ENCODE measurements around the gene METTL23. TPM values are rescaled to one million over a fixed set of nuclear protein-coding genes. Genes with fewer than 3 reads are reported as not detected.
"Not testable (repeated sequence)": the region's sequence is repeated elsewhere in the genome, so short reads cannot be mapped to it uniquely, and the experiment has no call there.

Gene METTL23
- total RNA-seq, 4 donors from 2014 or later: 27.4 to 40.9 (median 33.7) TPM

DNA sequence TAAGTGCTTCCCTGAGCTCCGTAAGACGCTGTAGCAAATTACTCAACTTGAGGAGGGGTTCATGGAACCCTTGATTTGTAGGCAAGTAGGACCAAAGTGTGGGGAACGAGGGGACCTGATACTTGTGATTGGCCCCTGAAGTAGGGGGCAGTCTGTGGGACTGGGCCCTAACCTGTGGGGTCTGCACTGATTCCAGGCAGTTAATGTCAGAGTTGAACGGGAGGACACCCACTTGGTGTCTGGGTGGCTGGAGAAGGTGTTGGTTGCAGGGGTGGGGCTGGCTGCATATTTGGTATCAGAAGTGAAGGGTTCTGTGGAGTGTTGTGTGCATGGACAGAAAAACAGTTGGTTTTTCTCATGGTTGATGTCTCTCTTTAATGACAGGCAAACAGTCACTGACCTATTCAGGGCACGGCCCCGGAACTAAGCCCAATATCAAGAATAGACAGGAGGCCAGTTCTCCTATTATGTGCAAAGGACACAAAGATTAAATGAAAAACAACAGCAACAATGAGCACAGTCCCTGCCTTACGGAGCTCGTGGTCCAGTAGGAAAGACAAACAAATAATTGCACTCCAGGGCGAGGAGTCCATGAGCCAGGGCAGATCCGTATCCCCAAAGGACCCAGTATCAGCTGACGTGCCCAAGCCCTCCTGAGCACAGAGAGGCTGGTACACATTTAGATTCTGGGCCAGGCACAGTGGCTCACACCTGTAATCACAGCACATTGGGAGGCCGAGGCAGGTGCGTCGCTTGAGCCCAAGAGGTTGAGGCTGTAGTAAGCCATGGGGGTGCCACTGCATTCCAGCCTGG lies 35.1 kb upstream of the METTL23 start:
- intact Hi-C loops (cut with DNase I; ENCODE audit: low total_unique reads): no loop called here
- WGBS, 2 donors: 92 to 95% methylated on average over 14 of the region's 14 CpGs
- DNase-seq (ENCODE audit: low spot score in 2 of 2): no peak
- TF ChIP-seq POLR2A (IDR thresholded peaks at IDR 0.05): no peak
- TF ChIP-seq, protein P1, sequence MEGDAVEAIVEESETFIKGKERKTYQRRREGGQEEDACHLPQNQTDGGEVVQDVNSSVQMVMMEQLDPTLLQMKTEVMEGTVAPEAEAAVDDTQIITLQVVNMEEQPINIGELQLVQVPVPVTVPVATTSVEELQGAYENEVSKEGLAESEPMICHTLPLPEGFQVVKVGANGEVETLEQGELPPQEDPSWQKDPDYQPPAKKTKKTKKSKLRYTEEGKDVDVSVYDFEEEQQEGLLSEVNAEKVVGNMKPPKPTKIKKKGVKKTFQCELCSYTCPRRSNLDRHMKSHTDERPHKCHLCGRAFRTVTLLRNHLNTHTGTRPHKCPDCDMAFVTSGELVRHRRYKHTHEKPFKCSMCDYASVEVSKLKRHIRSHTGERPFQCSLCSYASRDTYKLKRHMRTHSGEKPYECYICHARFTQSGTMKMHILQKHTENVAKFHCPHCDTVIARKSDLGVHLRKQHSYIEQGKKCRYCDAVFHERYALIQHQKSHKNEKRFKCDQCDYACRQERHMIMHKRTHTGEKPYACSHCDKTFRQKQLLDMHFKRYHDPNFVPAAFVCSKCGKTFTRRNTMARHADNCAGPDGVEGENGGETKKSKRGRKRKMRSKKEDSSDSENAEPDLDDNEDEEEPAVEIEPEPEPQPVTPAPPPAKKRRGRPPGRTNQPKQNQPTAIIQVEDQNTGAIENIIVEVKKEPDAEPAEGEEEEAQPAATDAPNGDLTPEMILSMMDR (IDR thresholded peaks at IDR 0.05): no peak
- no peak overlapping the region for H3K4me3 ChIP-seq (ENCODE audit: low read depth, poor library complexity, severe bottlenecking)

DNA sequence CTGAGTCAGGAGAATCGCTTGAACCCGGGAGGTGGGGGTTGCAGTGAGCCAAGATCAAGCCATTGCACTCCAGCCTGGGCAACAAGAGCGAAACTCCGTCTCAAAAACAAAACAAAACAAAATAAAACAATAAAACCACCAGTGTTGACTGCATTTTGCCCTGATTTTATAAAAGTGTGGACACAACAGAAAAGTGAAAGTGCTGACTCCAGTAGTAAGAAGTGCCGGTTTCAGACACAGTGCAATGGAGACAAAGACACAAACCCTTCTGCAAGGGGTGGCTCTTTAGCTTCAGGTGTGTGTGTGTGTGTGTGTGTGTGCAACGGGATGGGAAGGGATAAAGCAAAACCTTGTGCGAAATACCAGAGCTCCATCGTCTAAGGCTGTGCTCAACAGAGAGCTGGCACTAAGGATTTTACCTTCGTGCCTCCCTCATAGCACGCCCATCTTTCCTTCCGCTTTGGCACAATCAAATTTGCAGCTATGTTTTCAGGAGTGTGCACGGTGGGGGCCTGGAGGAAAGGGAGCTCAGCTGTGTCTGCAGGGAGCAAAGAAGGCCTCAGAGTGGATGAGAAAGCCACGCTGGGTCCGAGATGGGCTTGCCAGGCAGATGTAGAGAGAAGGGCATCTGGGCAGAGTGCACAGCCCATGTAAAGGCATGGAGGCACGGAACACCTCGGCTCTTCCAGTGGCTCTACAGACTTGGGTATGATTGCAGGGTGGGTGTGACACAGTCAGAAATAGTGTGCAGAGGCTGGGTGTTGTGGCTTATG lies 31.4 kb upstream of the METTL23 start:
- TF ChIP-seq, protein P1 (IDR thresholded peaks at IDR 0.05): no peak
- no peak for TF ChIP-seq POLR2A (IDR thresholded peaks at IDR 0.05)
- WGBS, 2 donors: 55 to 58% methylated on average over 16 of the region's 16 CpGs
- intact Hi-C loops (cut with DNase I; ENCODE audit: low total_unique reads): no loop called here
- DNase-seq (ENCODE audit: low spot score in 2 of 2): no peak
- no peak overlapping the region for H3K4me3 ChIP-seq (ENCODE audit: low read depth, poor library complexity, severe bottlenecking)

DNA sequence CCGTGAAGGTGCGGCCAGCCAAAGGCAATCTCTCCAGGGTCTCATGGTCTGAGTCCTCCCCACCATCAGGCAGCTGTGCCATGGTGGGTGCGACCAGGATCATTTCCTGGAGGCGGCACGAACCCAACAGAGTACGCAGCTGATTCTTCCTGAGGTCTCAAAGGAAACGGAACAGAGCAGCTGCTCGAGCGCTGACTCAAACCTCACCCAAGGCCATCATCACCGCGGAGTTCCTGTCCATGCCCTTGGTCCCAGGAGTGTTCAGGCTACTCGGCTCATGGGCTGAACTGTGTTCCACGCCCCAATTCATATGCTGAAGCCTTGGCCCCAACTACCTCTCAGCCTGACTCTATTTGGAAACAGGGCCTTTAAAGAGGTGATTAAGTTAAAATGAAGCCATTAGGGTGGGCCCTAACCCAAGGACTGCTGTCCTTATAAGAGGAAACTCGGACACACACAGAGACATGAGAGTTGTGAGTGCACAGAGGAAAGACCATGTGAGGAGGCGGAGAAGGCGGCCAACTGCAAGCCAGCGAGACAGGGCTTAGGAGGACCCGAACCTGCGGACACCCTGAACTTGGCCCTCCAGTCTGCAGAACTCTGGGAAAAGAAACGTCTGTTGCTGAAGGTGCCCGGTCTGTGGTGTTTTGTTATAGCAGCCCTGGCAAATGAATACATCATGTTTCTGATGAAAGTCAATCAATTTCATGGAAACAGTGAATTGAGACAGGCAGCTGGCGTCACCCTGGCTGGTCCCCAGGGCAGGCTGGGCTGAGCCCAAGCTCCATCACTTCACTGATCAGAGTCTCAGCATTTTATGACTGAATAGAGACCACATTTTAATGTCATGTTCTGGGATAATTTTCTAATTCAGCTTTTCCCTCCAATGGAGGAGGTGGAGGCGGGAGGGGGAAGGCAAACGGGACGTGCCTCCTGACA lies 29.6 kb upstream of the METTL23 start:
- WGBS, 2 donors: 71 to 75% methylated on average over 25 of the region's 25 CpGs
- TF ChIP-seq, protein P1 (IDR thresholded peaks at IDR 0.05): no peak
- no peak for TF ChIP-seq POLR2A (IDR thresholded peaks at IDR 0.05)
- no peak for DNase-seq (ENCODE audit: low spot score in 2 of 2)
- intact Hi-C loops (cut with DNase I; ENCODE audit: low total_unique reads): no loop called here
- no peak overlapping the region for H3K4me3 ChIP-seq (ENCODE audit: low read depth, poor library complexity, severe bottlenecking)

DNA sequence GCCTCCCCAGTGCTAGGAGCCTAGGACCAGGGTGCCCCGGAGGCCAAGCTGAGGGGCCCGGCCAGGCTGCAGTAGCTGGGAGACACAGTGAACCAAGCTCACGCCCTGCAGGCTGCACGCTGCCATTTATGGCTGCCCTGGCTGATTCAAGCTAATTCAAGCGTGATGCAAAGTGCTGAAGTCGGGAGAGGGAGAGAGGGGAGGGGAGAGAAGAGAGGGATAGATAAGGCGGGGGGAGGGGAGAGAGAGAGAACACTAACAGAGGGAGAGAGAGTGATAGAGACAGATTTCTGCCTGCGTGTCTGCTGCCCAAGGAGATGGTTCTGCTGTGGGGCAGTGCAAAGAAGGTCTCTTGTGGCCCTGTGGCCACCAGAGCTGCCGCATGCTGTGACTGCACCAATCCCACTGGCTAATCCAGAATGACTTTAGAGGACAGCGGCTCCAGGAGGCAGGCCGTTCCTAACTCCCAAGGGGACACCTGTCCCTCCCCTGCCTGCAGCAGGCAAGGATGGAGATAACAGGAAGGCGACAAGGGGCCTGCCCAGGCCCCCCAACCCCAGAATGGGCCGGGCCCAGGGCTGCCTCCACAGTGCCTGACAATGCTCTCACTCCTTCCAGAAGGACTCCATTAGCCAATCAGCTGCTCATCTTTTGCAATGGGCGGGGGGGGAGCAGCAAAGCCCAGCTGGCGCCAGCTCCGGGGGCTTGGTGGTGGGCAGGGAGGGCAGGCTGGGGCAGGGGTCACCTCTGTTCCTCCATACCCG lies 28.8 kb upstream of the METTL23 start:
- TF ChIP-seq, protein P1 (IDR thresholded peaks at IDR 0.05): no peak
- TF ChIP-seq POLR2A (IDR thresholded peaks at IDR 0.05): no peak
- H3K4me3 ChIP-seq (ENCODE audit: low read depth, poor library complexity, severe bottlenecking): no peak overlapping the region
- DNase-seq (ENCODE audit: low spot score in 2 of 2): no peak
- WGBS, 2 donors: 59 to 60% methylated on average over 14 to 16 of the region's 17 CpGs
- intact Hi-C loops (cut with DNase I; ENCODE audit: low total_unique reads): no loop called here

DNA sequence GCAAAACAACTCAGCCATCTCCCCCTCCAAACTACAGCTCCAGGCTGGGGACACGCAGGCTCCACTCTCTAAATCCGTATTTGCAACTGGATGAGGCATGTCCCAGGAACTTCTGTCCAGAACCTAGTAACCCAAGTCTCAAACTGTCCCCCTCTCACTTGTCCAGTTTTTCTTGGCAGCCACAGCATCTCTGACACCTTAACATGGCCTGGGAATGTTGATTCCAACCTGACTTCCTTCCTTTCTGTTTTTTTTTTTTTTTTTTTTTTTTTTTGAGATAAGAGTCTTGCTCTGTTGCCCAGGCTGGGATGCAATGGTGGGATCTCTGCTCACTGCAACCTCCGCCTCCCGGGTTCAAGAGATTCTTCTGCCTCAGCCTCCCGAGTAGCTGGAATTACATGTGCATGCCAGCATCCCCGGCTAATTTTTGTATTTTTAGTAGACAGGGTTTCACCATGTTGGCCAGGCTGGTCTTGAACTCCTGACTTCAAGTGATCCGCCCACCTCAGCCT lies 28.1 kb upstream of the METTL23 start:
- WGBS, 2 donors: 89 to 95% methylated on average over 7 of the region's 7 CpGs
- DNase-seq (ENCODE audit: low spot score in 2 of 2); intact Hi-C loops (cut with DNase I; ENCODE audit: low total_unique reads); H3K4me3 ChIP-seq (ENCODE audit: low read depth, poor library complexity, severe bottlenecking): not testable (repeated sequence)

Measured in lower leg skin (tissue), 4 donors.